Mammary epithelial cell (primary cell): ENCODE data around the gene EARS2.

ENCODE experiments used
- EZH2 ChIP-seq: IDR thresholded peaks from 2 replicates; pipeline ENCODE4 v1.6.1; 2012; ENCODE audit warnings: low read length, inconsistent platforms, borderline replicate concordance
- TF ChIP-seq, protein P1 (sequence below), 2 donors: IDR thresholded peaks in 1 of 2; conservative IDR thresholded peaks in 1 of 2; 2 replicates each; pipeline ENCODE4 v1.5.1; 2011 to 2012; ENCODE audit warnings: inconsistent platforms in 2 of 2, low read length in 2 of 2, mild to moderate bottlenecking in 2 of 2, control low read depth in 1 of 2, low read depth in 1 of 2; ENCODE audit not compliant: insufficient read depth in 1 of 2; ENCODE audit errors: extremely low read depth in 1 of 2

DNA sequence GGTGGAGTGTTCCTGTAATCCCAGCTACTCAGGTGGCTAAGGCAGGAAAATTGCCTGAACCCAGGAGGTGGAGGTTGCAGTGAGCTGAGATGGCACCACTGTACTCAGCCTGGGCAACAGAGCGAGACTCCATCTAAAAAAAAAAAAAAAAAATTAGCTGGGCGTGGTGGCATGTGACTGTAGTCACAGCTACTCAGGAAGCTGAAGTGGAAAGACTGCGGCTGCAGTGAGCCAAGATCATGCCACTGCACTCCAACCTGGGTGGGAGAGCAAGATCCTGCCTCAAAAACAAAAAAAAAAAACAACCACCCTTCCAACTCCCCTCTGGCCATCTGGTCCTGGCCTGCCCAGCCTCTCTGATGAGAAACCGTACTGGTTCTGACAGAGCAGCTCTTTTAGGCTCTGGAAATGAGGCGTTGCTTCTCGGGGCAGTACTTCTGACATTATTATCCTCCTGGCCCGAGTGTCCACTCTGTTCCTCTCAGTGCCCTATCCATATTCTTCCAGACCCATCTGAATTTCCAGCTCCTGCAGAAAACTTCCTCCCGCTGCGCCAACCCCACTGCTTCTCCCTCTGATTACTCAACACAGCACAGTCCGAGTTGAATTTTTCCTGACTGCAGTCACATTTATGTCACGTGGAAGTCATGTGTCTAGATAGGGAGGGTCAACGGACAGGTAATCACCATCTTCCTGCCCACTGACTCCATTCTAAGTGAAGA, 60.2 kb downstream of the EARS2 start:
- TF ChIP-seq, protein P1, sequence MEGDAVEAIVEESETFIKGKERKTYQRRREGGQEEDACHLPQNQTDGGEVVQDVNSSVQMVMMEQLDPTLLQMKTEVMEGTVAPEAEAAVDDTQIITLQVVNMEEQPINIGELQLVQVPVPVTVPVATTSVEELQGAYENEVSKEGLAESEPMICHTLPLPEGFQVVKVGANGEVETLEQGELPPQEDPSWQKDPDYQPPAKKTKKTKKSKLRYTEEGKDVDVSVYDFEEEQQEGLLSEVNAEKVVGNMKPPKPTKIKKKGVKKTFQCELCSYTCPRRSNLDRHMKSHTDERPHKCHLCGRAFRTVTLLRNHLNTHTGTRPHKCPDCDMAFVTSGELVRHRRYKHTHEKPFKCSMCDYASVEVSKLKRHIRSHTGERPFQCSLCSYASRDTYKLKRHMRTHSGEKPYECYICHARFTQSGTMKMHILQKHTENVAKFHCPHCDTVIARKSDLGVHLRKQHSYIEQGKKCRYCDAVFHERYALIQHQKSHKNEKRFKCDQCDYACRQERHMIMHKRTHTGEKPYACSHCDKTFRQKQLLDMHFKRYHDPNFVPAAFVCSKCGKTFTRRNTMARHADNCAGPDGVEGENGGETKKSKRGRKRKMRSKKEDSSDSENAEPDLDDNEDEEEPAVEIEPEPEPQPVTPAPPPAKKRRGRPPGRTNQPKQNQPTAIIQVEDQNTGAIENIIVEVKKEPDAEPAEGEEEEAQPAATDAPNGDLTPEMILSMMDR (conservative IDR thresholded peaks at IDR 0.05 in 1 of 2, IDR thresholded peaks at IDR 0.05 in 1 of 2; ENCODE audit: extremely low read depth in 1 of 2, insufficient read depth in 1 of 2, low read depth in 1 of 2, low read length in 2 of 2), result no peak
- no peak for TF ChIP-seq EZH2
